HG03439 (cell line): Measurements from ENCODE around the gene NDUFS7.
A peak's percentile ranks its signal among the peaks of the same experiment; 100 is the strongest.

Source experiments
- ATAC-seq: cut with Tn5 transposase; IDR thresholded peaks from one replicate; pipeline ENCODE4 v1.9.1; 2021; ENCODE audit warnings: mild to moderate bottlenecking, moderate library complexity; ENCODE audit not compliant: unreplicated experiment

The NDUFS7 gene

DNA sequence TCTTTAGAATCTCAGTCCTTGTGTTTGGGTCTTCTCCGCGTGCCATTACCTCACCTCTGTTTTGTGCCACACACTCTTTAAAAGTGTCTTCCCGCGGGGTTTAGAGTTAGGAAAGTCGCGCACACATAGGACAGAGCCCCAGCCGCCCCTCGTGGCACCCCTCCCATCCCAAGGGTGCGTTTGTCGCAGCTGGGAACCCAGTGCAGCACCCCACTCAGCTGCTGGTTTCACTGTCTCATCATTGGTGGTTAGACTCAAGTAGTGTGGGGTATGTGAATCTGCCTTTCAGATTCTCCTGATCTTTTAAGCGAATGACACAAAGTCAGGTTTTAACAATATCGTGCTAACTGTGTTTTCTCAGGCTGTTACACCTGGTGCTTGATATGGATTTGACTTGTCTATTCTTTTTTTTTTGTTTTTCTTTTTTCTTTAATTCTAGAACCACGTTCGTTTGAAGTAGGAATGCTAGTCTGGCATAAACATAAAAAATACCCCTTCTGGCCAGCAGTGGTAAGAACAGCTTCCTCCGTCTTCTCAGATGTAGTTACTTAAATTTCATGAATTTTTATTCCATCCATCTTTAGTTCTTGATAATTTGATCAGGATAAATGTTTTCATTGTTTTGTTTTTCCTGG, 19.5 kb upstream of the NDUFS7 start:
- no peak for ATAC-seq

GRCh38 chr19:1365319-1366269, 18.1 kb upstream of the NDUFS7 start:
- no peak for ATAC-seq

- no peak for ATAC-seq
These were observed 17.4 kb upstream of the NDUFS7 start for GRCh38 chr19:1366296-1366695.

DNA sequence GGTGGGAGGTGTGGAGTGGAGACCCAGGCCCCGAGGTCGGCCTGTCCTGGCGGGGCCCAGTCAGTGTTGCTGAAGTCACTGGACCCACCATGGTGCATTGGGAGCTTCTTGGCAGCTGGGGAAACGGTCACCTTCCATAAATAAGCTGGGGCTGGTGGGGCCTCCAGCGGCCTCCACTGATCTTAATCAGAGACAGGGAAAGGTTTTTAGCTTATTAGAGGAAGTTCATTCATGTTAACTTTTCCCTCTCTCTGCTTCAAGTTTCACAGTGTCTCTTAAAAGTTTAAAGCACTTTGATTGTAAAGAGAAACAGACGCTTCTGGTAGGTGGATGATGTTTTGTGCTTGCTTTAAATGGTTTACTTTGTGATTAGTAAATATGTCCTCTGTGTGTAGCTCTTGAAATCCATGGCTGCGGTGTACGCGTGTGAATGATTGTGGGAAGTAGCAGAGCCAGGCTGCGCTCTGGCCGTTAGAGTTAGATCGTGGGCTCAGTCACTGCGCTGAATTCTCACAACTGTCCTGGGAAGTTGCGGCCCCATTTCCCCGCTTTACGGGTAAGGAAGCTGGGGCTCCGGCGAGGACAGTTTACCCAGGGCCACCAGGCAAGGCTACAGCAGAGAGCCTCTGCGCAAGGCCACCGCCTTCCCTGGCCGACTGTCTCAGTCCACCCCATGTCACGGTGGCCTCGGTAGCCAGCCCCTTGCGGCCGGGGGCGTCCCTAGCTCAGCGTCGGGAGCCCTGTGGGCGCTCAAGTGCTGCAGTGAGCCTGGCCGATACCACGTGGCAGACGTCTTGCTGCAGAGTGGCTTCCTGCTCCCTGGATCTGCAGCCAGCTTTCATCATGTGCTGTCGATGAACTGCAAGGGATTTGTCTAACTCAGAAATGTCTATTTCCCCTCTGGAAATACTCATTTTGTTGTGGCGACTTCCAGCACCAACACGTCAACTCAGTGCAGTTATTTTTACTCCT, 16.5 kb upstream of the NDUFS7 start:
- no peak for ATAC-seq

GRCh38 chr19:1369214-1369805, 14.4 kb upstream of the NDUFS7 start:
- ATAC-seq: no peak

DNA sequence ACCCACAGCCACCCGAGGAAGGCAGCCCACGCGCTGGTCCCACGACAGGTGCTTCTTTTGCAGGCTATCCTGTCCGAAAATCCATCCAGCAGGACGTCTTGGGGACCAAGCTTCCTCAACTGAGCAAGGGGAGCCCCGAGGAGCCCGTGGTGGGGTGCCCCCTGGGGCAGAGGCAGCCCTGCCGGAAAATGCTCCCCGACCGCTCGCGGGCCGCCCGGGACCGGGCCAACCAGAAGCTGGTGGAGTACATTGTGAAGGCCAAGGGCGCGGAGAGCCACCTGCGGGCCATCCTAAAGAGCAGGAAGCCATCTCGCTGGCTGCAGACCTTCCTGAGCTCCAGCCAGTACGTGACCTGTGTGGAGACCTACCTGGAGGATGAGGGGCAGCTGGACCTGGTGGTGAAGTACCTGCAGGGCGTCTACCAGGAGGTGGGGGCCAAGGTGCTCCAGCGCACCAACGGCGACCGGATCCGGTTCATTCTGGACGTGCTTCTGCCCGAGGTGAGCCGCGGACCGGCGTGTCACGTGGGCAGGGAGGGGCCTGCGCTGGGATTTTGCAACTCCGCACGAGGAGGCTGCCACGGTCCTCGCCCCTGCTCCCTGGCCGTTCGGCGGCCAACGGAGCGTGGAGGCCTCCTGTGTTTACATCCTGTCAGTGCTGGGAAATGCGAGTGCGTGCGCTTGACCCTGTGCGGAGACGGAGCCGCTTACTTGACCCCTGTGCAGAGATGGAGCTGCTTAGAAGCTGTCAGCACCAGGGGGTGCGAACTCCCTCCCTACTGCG, 12.9 kb upstream of the NDUFS7 start:
- ATAC-seq: no peak

- ATAC-seq: no peak
These were observed 10.6 kb upstream of the NDUFS7 start for GRCh38 chr19:1373042-1373533.

DNA sequence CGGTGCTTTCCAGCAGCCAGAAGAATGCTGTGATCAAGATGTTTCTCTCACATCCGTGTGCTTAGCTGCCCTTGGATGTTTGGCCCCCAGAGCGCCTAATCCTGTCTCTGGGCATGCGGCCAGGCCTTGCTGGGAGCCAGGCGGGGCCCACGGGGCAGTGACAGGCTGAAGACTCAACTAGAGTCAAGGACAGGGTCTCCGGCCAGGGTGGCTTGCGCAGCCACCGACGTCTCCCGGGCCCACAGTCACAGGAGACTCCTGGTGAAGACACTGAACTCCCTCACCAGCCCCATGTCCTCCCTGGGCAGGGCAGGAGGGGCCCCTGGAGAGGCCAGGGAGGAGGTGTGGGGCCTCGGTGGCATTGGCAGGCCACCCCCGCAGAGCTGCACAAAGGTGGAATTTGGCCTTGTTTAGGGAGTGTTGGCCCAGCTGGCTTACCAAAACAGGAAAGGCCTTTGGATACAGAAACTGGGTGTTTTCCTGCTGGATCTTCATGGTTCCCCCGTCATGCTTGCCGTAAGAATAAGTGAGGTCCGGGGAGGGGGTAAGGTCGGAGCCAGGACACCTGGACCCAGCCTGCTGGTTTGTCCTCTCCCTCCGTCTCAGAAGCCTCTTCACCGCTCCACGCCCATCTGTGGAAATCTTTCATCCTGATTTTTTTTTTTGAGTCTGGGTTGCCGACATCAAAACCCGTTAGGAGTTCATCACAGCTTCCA, 10.0 kb upstream of the NDUFS7 start:
- ATAC-seq: no peak

- no peak for ATAC-seq
These were observed 9.5 kb upstream of the NDUFS7 start for GRCh38 chr19:1374250-1374577.

GRCh38 chr19:1376415-1376805, 7.3 kb upstream of the NDUFS7 start:
- ATAC-seq: no peak

GRCh38 chr19:1377176-1377964, 6.3 kb upstream of the NDUFS7 start:
- ATAC-seq: no peak

- no peak for ATAC-seq
These were observed 5.5 kb upstream of the NDUFS7 start for GRCh38 chr19:1377965-1378785.

- ATAC-seq: no peak
These were observed 4.4 kb upstream of the NDUFS7 start for GRCh38 chr19:1379126-1379905.

GRCh38 chr19:1379961-1380489, 3.7 kb upstream of the NDUFS7 start:
- ATAC-seq: no peak

DNA sequence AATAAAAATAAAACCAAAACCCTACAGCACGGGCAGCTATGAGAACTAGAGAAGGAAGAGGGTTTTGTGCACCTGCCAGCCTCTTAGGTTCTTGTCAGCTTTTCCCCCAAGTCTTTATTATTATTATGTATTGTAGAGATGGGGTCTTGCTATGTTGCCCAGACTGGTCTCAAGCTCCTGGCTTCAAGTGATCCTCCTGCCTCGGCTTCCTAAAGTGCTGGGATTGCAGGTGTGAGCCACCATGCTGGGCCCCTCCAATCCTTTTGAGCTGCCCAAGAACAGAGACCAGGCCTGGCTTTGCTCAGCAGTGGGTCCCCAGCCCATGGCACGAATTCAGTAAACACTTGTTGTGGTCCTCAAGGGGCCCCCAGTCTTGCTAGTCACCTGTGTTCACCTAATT, 1.5 kb upstream of the NDUFS7 start:
- ATAC-seq: no peak

- ATAC-seq: no peak
These were observed 743 bp upstream of the NDUFS7 start for GRCh38 chr19:1383017-1383311.

DNA sequence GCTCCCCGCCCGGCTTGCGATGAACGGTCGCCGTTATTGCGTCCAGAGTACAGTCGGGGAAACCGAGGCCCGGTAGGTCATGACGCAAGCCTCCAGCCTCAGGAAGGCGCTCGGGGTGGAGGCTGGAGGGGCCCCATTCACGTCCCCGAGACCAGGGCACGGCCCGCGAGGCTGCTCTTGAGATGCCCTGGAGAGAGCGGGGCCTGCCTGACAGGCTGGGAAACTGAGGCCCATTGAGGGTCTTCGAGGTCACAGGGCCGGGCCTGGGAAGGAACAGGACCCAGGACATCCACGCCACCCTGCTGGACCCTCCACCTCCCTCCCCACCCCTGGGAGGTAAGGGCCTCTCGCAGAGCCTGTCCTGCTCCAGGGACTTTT, 367 bp downstream of the NDUFS7 start:
- ATAC-seq: peak; percentile 11
